MM.1S (cell line): ENCODE data around the gene GPC5.

ENCODE experiments used
- DNase-seq: peaks from one replicate; pipeline ENCODE4 v3.0.0-alpha.2; 2015
- H2AFZ ChIP-seq: fragments of 300-600 bp; sonication (generic); 2 replicates; pipeline ENCODE4 v1.6.0; 2016; ENCODE audit warnings: antibody characterized with exemption, low read length
- H3F3A ChIP-seq: fragments of 300-600 bp; sonication (generic); 2 replicates; pipeline ENCODE4 v1.6.1; 2016; ENCODE audit warnings: mild to moderate bottlenecking, antibody characterized with exemption, low read length, moderate library complexity, mixed read lengths; ENCODE audit not compliant: insufficient read depth
- H3K27ac ChIP-seq: fragments of 300-600 bp; sonication (generic); 2 replicates; pipeline ENCODE4 v1.5.1; 2016; ENCODE audit warnings: mild to moderate bottlenecking, low read length
- H3K27me3 ChIP-seq: fragments of 300-600 bp; sonication (generic); replicated peaks from 2 replicates; pipeline ENCODE4 v1.6.0; 2016; ENCODE audit warnings: low read length; ENCODE audit not compliant: insufficient read depth
- H3K36me3 ChIP-seq: fragments of 300-600 bp; sonication (generic); replicated peaks from 2 replicates; pipeline ENCODE4 v1.6.1; 2016; ENCODE audit warnings: mild to moderate bottlenecking, low read length, mixed read lengths; ENCODE audit not compliant: insufficient read depth
- H3K4me1 ChIP-seq: fragments of 300-600 bp; sonication (generic); 2 replicates; pipeline ENCODE4 v1.6.1; 2016; ENCODE audit warnings: low read length, mixed read lengths
- H3K4me2 ChIP-seq: fragments of 300-600 bp; sonication (generic); 2 replicates; pipeline ENCODE4 v1.6.0; 2016; ENCODE audit warnings: low read depth, low read length
- H3K4me3 ChIP-seq: fragments of 300-600 bp; sonication (generic); 2 replicates; pipeline ENCODE4 v1.5.1; 2016; ENCODE audit warnings: low read length, mixed read lengths
- H3K79me2 ChIP-seq: fragments of 300-600 bp; sonication (generic); 2 replicates; pipeline ENCODE4 v1.6.1; 2016; ENCODE audit warnings: mixed run types, low read length, mixed read lengths
- H3K9ac ChIP-seq: fragments of 300-600 bp; sonication (generic); 2 replicates; pipeline ENCODE4 v1.6.1; 2016; ENCODE audit warnings: low read length, mixed read lengths
- H3K9me2 ChIP-seq: fragments of 300-600 bp; sonication (generic); replicated peaks from 2 replicates; pipeline ENCODE4 v1.6.1; 2016; ENCODE audit warnings: mild to moderate bottlenecking, low read length, mixed read lengths; ENCODE audit not compliant: insufficient read depth
- H3K9me3 ChIP-seq: fragments of 300-600 bp; sonication (generic); replicated peaks from 2 replicates; pipeline ENCODE4 v1.6.1; 2016; ENCODE audit warnings: mild to moderate bottlenecking, low read length, mixed read lengths; ENCODE audit not compliant: insufficient read depth
- H4K20me1 ChIP-seq: fragments of 300-600 bp; sonication (generic); 2 replicates; pipeline ENCODE4 v1.6.1; 2016; ENCODE audit warnings: mild to moderate bottlenecking, low read length, moderate library complexity, mixed read lengths; ENCODE audit not compliant: insufficient read depth
- EZH2 ChIP-seq: fragments of 300-600 bp; sonication (generic); optimal IDR thresholded peaks from 2 replicates; pipeline ENCODE3; 2017; ENCODE audit warnings: low read depth, mild to moderate bottlenecking, antibody characterized with exemption, low read length, mixed read lengths
- EZH2phosphoT487 ChIP-seq: fragments of 300-600 bp; sonication (generic); IDR thresholded peaks from 2 replicates; pipeline ENCODE4 v1.6.1; 2018; ENCODE audit warnings: antibody characterized with exemption, low read length
- TF ChIP-seq, protein P1 (sequence below): fragments of 300-600 bp; sonication (generic); IDR thresholded peaks from 2 replicates; pipeline ENCODE4 v1.5.1; 2016; ENCODE audit warnings: antibody characterized with exemption, low read length, mixed read lengths

GPC5 gene

DNA sequence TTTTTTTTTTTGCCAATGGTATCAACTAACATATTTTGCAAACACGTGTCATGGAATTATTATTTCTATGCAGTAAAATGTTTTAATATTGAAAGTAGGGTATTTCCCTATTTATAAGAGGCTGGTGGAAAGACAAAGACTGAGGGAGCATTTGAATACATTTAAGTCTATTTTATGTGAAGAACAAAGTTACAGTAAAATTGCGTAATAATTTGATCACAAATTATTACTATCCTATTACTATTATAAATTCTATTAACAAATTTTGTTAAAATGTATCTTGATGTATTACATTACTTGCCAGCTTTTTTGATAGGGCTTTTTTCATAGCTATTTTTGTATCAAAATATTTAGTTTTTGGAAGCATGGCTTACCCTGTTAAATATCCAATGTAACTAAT is 58.4 kb downstream of the GPC5 start:
- Histone ChIP-seq H3K9ac (no peak overlapping the region), H3K79me2 (no peaks in the 10 kb centered on the region), H3K9me2 (no peaks in the 10 kb centered on the region), H3K36me3 (no peaks in the 10 kb centered on the region), H3K27ac (no peak overlapping the region), H3K9me3 (no peaks in the 10 kb centered on the region), H3K4me2 (no peak overlapping the region), H4K20me1 (no peaks in the 10 kb centered on the region), H2AFZ (no peak overlapping the region), H3K4me3 (no peak overlapping the region), H3K27me3 (no peaks in the 10 kb centered on the region), H3K4me1 (no peaks in the 10 kb centered on the region), H3F3A (no peaks in the 10 kb centered on the region)
- TF ChIP-seq EZH2 (no peak), EZH2phosphoT487 (no peak)
- TF ChIP-seq, protein P1, sequence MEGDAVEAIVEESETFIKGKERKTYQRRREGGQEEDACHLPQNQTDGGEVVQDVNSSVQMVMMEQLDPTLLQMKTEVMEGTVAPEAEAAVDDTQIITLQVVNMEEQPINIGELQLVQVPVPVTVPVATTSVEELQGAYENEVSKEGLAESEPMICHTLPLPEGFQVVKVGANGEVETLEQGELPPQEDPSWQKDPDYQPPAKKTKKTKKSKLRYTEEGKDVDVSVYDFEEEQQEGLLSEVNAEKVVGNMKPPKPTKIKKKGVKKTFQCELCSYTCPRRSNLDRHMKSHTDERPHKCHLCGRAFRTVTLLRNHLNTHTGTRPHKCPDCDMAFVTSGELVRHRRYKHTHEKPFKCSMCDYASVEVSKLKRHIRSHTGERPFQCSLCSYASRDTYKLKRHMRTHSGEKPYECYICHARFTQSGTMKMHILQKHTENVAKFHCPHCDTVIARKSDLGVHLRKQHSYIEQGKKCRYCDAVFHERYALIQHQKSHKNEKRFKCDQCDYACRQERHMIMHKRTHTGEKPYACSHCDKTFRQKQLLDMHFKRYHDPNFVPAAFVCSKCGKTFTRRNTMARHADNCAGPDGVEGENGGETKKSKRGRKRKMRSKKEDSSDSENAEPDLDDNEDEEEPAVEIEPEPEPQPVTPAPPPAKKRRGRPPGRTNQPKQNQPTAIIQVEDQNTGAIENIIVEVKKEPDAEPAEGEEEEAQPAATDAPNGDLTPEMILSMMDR = no peak
- DNase-seq = no peak

DNA sequence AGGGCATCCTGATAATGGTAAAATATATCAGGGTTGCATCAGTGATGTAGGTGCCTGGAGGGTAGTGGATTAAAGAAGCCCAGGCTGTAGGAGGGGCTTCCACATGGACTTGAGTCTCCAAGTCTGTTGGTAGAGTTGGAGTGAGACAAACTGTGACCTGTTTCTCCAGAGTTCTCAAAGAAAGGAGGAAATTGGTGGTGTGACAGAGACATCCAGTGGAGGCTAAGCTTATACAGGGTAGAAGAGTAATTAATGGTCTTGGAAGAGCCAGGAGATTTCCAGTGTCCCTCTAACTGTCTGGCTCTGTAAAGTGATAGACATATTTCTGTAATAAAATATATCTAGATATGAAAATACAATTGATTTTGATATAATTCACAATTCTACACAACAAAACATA is 61.1 kb downstream of the GPC5 start:
- H4K20me1 ChIP-seq = no peaks in the 10 kb centered on the region
- no peak overlapping the region for H3K9ac ChIP-seq
- H3K9me3 ChIP-seq = no peaks in the 10 kb centered on the region
- H3F3A ChIP-seq = no peaks in the 10 kb centered on the region
- H3K36me3 ChIP-seq = no peaks in the 10 kb centered on the region
- H3K4me1 ChIP-seq = no peaks in the 10 kb centered on the region
- DNase-seq = no peak
- no peak for TF ChIP-seq EZH2phosphoT487
- TF ChIP-seq, protein P1 = no peak
- TF ChIP-seq EZH2 = no peak
- H3K79me2 ChIP-seq = no peaks in the 10 kb centered on the region
- no peak overlapping the region for H3K4me3 ChIP-seq
- H3K27me3 ChIP-seq = no peaks in the 10 kb centered on the region
- H3K4me2 ChIP-seq = no peak overlapping the region
- H3K9me2 ChIP-seq = no peaks in the 10 kb centered on the region
- no peak overlapping the region for H3K27ac ChIP-seq
- H2AFZ ChIP-seq = no peak overlapping the region

DNA sequence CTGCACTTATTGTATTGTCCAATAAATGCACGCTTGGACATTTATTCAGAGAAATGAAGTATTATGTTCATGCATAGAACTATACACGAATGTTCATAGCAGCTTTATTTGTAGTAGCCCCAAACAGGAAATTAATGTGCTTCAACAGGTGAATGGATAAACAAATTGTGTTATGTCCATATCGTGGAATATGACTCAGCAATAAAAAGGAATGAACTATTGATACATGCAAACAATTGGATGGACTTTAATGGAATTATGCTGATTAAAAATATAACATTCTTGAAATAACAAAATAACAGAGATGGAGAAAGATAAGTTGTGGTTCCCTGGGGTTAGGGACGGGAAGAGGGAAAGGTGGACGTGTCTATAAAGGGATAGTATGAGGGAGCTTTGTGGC is 65.9 kb downstream of the GPC5 start:
- Histone ChIP-seq H3K4me3 (no peak overlapping the region), H3K27me3 (no peaks in the 10 kb centered on the region), H3F3A (no peaks in the 10 kb centered on the region), H3K4me2 (no peak overlapping the region), H3K36me3 (no peaks in the 10 kb centered on the region), H3K79me2 (no peaks in the 10 kb centered on the region), H2AFZ (no peak overlapping the region), H3K27ac (no peak overlapping the region), H3K9me2 (no peaks in the 10 kb centered on the region), H3K9ac (no peak overlapping the region), H3K4me1 (no peaks in the 10 kb centered on the region), H3K9me3 (no peaks in the 10 kb centered on the region), H4K20me1 (no peaks in the 10 kb centered on the region)
- DNase-seq = no peak
- TF ChIP-seq, protein P1 = no peak
- TF ChIP-seq EZH2 (no peak), EZH2phosphoT487 (no peak)
